Activated CD4-positive, alpha-beta T cell treated with anti-CD3 and anti-CD28 coated beads, Interleukin-2, amount 50 U/mL, for 4 hours (primary cell): ENCODE data around the gene TRIM47.

Experiments
- DNase-seq, 2 experiments: peaks; one replicate each; pipeline ENCODE4 v3.0.0-alpha.2; 2020

TRIM47 gene

GRCh38 chr17:75828076-75828400, 50.3 kb downstream of the TRIM47 start:
- no peak for DNase-seq

DNA sequence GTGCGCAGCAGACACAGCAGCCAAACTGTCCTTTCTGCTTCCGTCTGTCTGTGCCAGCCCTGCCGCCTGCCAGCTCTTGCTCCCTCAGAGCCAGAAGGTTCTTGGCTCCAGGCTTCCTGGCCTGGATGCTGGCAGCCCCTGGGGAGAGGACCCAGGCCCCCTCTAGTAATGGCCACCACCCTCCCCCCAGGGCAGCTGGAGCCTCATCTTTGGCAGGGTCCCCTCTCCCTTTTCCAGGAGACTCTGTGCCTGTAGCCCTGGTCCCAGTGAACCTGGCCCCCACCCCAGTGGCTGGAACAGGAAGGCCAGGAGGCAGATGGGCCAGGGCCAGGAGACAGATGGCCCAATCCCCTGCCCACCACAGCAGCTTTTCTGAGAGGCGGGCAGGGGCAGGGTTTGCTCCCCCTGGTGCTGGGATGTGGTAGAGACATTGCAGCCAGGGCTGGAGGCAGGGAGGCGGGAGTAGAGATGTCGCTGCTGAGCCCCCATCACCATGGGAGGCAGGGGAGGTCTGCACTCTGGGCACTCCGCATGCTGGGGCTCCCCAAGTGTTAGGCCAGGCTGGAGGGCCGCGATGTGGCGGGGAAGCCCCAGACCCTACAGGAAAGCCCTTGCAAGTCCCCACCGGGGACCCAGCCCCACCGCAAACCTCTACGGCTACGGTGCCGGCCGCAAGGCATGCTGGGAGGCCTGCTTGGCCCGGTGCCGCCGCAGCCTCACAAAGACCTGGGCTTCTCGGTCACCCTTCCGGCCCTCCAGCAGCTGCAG, 50.9 kb downstream of the TRIM47 start:
- DNase-seq, result peak; percentile 49 to 53

- no peak for DNase-seq
Measured at GRCh38 chr17:75826561-75827307, 51.6 kb downstream of the TRIM47 start.

DNA sequence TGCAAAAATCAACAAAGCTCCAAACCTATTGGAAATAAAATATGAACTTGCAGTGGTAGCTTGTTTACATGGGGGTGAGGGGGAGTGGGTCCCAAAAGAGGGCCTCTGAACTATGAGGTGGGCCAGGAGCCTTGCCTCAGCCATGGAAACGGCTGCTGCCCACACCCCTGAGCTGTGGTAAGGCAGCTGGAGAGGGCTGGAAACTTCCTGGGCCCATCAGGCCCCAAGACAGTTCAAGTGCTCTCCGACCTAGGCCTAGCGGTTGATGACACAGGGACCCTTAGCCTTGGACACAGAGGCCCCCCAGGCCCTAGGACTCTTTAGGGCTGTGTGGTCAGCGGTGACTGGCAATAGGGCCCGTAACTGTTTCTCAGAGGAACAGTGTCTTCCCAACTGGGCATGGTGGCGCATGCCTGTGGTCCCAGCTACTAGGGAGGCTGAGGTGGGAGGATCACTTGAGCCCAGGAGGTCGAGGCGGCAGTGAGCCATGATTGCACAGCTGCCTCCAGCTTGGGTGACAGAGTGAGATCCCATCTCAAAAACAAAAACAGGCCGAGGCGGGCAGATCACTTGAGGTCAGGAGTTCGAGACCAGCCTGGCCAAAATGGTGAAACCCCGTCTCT, 52.5 kb downstream of the TRIM47 start:
- DNase-seq, result no peak

- no peak for DNase-seq
Measured at GRCh38 chr17:75825149-75825552, 53.2 kb downstream of the TRIM47 start.

DNA sequence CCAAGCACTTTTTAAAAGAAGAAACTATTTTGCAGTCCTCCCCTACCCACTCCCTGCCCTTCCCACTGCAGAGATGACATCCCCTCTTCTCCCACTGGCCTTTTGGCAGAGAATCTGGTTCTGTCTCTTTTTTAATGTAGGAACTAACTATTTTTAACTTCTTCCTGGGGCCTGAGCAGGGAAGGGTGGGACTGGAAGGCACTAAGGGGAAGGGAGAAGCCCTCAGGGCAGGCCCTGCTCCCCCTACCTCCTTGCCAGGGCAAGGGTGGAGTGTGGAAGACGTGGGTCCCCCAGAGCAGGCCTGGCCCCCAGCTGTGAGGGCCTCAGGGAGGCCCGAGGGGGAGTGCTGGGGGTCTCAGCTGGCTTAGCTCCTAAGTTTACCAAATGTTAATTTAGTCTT, 53.7 kb downstream of the TRIM47 start:
- DNase-seq, result no peak
